Neutrophil (primary cell): ENCODE measurements around the gene CMC1.

ENCODE experiments used
- H3K27ac ChIP-seq: fragments of 200-600 bp; sonication (generic); 2 replicates; pipeline ENCODE4 v1.5.1; 2016; ENCODE audit warnings: mild to moderate bottlenecking, moderate library complexity
- H3K27me3 ChIP-seq: fragments of 200-600 bp; sonication (generic); 2 replicates; pipeline ENCODE4 v1.6.0; 2016; ENCODE audit warnings: mild to moderate bottlenecking
- H3K36me3 ChIP-seq: fragments of 200-600 bp; sonication (generic); 2 replicates; pipeline ENCODE4 v1.5.1; 2017
- H3K4me1 ChIP-seq, 2 experiments: fragments of 200-600 bp in 1 of 2; sonication (generic) in 1 of 2; 1 replicate in 1 of 2; 2 replicates in 1 of 2; pipeline versions ENCODE4 v1.5.1 to v1.6.1; 2013 to 2016; ENCODE audit warnings: low read depth in 1 of 2, low read length in 1 of 2, mild to moderate bottlenecking in 1 of 2, moderate library complexity in 1 of 2; ENCODE audit not compliant: control insufficient read depth in 1 of 2, insufficient read depth in 1 of 2
- H3K4me3 ChIP-seq, 2 experiments: fragments of 200-600 bp in 1 of 2; sonication (generic) in 1 of 2; 1 replicate in 1 of 2; 2 replicates in 1 of 2; pipeline ENCODE4 v1.5.1; 2013 to 2016; ENCODE audit warnings: low read depth in 1 of 2, low read length in 1 of 2, mild to moderate bottlenecking in 1 of 2, moderate library complexity in 1 of 2
- H3K9me3 ChIP-seq: fragments of 200-600 bp; sonication (generic); 2 replicates; pipeline ENCODE4 v1.5.1; 2016
- CTCF ChIP-seq: fragments of 200-600 bp; sonication (generic); IDR thresholded peaks from 2 replicates; pipeline ENCODE4 v1.5.1; 2016; ENCODE audit warnings: antibody characterized with exemption

CMC1 gene

GRCh38 chr3:28247286-28247685 is 5.9 kb downstream of the CMC1 start:
- Histone ChIP-seq H3K4me3 (no peak overlapping the region), H3K4me1 (peaks cover 7 to 15% of the 10 kb centered on the region in 2 experiments), H3K27me3 (no peaks in the 10 kb centered on the region), H3K9me3 (no peaks in the 10 kb centered on the region), H3K36me3 (no peaks in the 10 kb centered on the region), H3K27ac (no peak overlapping the region)
- no peak for TF ChIP-seq CTCF

- Histone ChIP-seq H3K27me3 (no peaks in the 10 kb centered on the region), H3K27ac (no peak overlapping the region), H3K36me3 (no peaks in the 10 kb centered on the region), H3K4me3 (no peak overlapping the region), H3K9me3 (no peaks in the 10 kb centered on the region), H3K4me1 (peaks cover 7 to 20% of the 10 kb centered on the region in 2 experiments)
- no peak for TF ChIP-seq CTCF
Measured at GRCh38 chr3:28250999-28251398, 9.6 kb downstream of the CMC1 start.

GRCh38 chr3:28252001-28252431 is 10.6 kb downstream of the CMC1 start:
- H3K27me3 ChIP-seq: no peaks in the 10 kb centered on the region
- H3K4me3 ChIP-seq: no peak overlapping the region
- no peak overlapping the region for H3K27ac ChIP-seq
- no peaks in the 10 kb centered on the region for H3K9me3 ChIP-seq
- TF ChIP-seq CTCF: no peak
- H3K36me3 ChIP-seq: no peaks in the 10 kb centered on the region
- H3K4me1 ChIP-seq: peaks cover 7 to 20% of the 10 kb centered on the region in 2 experiments

GRCh38 chr3:28253040-28253715 is 11.8 kb downstream of the CMC1 start:
- Histone ChIP-seq H3K27me3 (no peaks in the 10 kb centered on the region), H3K36me3 (no peaks in the 10 kb centered on the region), H3K9me3 (no peaks in the 10 kb centered on the region), H3K4me1 (peaks cover 7 to 20% of the 10 kb centered on the region in 2 experiments), H3K4me3 (no peak overlapping the region), H3K27ac (no peak overlapping the region)
- TF ChIP-seq CTCF: no peak

- no peak for TF ChIP-seq CTCF
- no peak overlapping the region for H3K4me3 ChIP-seq
- no peaks in the 10 kb centered on the region for H3K9me3 ChIP-seq
- H3K36me3 ChIP-seq: peaks cover 14% of the 10 kb centered on the region
- no peak overlapping the region for H3K27ac ChIP-seq
- no peaks in the 10 kb centered on the region for H3K27me3 ChIP-seq
- no peaks in the 10 kb centered on the region for H3K4me1 ChIP-seq
Measured at GRCh38 chr3:28262001-28262400, 20.6 kb downstream of the CMC1 start.
